HEK293 (cell line): Measurements from ENCODE around the gene CARM1.
"Not testable (repeated sequence)": the region's sequence is repeated elsewhere in the genome, so short reads cannot be mapped to it uniquely, and the experiment has no call there.

Source experiments
- CTCF ChIA-PET: fragments of 350-600 bp; formaldehyde crosslinking; extraction: SDS; loops from one replicate; lab custom pipeline; 2021; ENCODE audit warnings: antibody characterized with exemption; lab: Yijun Ruan, JAX
- POLR2A ChIA-PET: fragments of 300-600 bp; formaldehyde crosslinking; extraction: SDS; loops from one replicate; lab custom pipeline; 2020; ENCODE audit warnings: antibody characterized with exemption, inconsistent platforms; lab: Yijun Ruan, JAX
- H3K27ac ChIP-seq: fragments of 200-500 bp; sonication (Bioruptor generic); 2 replicates; pipeline ENCODE4 v1.5.1; 2014; ENCODE audit warnings: low read depth, low read length, control low read depth, inconsistent platforms; ENCODE audit errors: extremely low read depth
- H3K36me3 ChIP-seq, 2 experiments: fragments of 200-500 bp in 1 of 2; sonication (Bioruptor generic) in 1 of 2; 1 replicate in 1 of 2; 2 replicates in 1 of 2; pipeline ENCODE4 v1.5.1; 2014 to 2017; ENCODE audit warnings: inconsistent platforms in 2 of 2, low read length in 2 of 2; ENCODE audit not compliant: control insufficient read depth in 2 of 2, insufficient read depth in 1 of 2
- H3K4me1 ChIP-seq: fragments of 200-500 bp; sonication (Bioruptor generic); 2 replicates; pipeline ENCODE4 v1.5.1; 2014; ENCODE audit warnings: mild to moderate bottlenecking, low read length, inconsistent platforms; ENCODE audit not compliant: control insufficient read depth, insufficient read depth
- H3K4me3 ChIP-seq: 2 replicates; pipeline ENCODE4 v1.5.1; 2011; ENCODE audit warnings: low read depth, mild to moderate bottlenecking, control low read depth, low read length, moderate library complexity
- H3K9me3 ChIP-seq: fragments of 200-500 bp; sonication (Bioruptor generic); 2 replicates; pipeline ENCODE4 v1.5.1; 2014; ENCODE audit warnings: low read depth, low read length, inconsistent platforms; ENCODE audit not compliant: control insufficient read depth, insufficient read depth
- IKZF3 ChIP-seq: fragments of 450-650 bp; IDR thresholded peaks from 2 replicates; pipeline ENCODE4 v1.5.0; 2018; ENCODE audit warnings: missing biosample characterization, mild to moderate bottlenecking, missing genetic modification characterization, moderate library complexity
- PATZ1 ChIP-seq: fragments of 450-650 bp; formaldehyde crosslinking; IDR thresholded peaks from 2 replicates; pipeline ENCODE4 v1.5.1; 2016; ENCODE audit warnings: missing biosample characterization, missing genetic modification characterization
- PRDM1 ChIP-seq: fragments of 450-650 bp; formaldehyde crosslinking; IDR thresholded peaks from 2 replicates; pipeline ENCODE4; 2016; ENCODE audit warnings: missing biosample characterization, missing genetic modification characterization
- ZBTB49 ChIP-seq: fragments of 450-650 bp; formaldehyde crosslinking; IDR thresholded peaks from 2 replicates; pipeline ENCODE4 v1.5.1; 2016; ENCODE audit warnings: missing biosample characterization, missing genetic modification characterization, low read depth
- ZNF121 ChIP-seq: fragments of 450-650 bp; formaldehyde crosslinking; IDR thresholded peaks from 2 replicates; pipeline ENCODE4 v1.5.1; 2016; ENCODE audit warnings: missing biosample characterization, missing genetic modification characterization
- ZNF132 ChIP-seq: fragments of 450-650 bp; formaldehyde crosslinking; IDR thresholded peaks from 2 replicates; pipeline ENCODE4 v1.5.1; 2017; ENCODE audit warnings: missing biosample characterization, missing genetic modification characterization, borderline replicate concordance
- ZNF133 ChIP-seq: fragments of 450-650 bp; formaldehyde crosslinking; IDR thresholded peaks from 2 replicates; pipeline ENCODE4 v1.5.1; 2016; ENCODE audit warnings: missing biosample characterization, missing genetic modification characterization
- ZNF157 ChIP-seq: fragments of 450-650 bp; formaldehyde crosslinking; IDR thresholded peaks from 2 replicates; pipeline ENCODE4 v1.5.1; 2016; ENCODE audit warnings: missing biosample characterization, missing genetic modification characterization
- ZNF169 ChIP-seq: fragments of 450-650 bp; formaldehyde crosslinking; IDR thresholded peaks from 2 replicates; pipeline ENCODE4 v1.5.1; 2016; ENCODE audit warnings: missing biosample characterization, missing genetic modification characterization
- ZNF202 ChIP-seq: fragments of 450-650 bp; formaldehyde crosslinking; IDR thresholded peaks from 2 replicates; pipeline ENCODE4 v1.5.1; 2016; ENCODE audit warnings: missing biosample characterization, missing genetic modification characterization, borderline replicate concordance
- ZNF37A ChIP-seq: fragments of 450-650 bp; IDR thresholded peaks from 2 replicates; pipeline ENCODE4 v1.5.1; 2018; ENCODE audit warnings: missing biosample characterization, missing genetic modification characterization
- ZNF473 ChIP-seq: fragments of 450-650 bp; formaldehyde crosslinking; IDR thresholded peaks from 2 replicates; pipeline ENCODE4 v1.5.1; 2017; ENCODE audit warnings: missing biosample characterization, missing genetic modification characterization
- ZNF585B ChIP-seq: fragments of 450-650 bp; formaldehyde crosslinking; IDR thresholded peaks from 2 replicates; pipeline ENCODE4 v1.5.1; 2016; ENCODE audit warnings: missing biosample characterization, missing genetic modification characterization
- ZNF610 ChIP-seq: fragments of 450-650 bp; formaldehyde crosslinking; IDR thresholded peaks from 2 replicates; pipeline ENCODE4 v1.5.1; 2016; ENCODE audit warnings: missing biosample characterization, missing genetic modification characterization, borderline replicate concordance
- ZNF624 ChIP-seq: fragments of 450-650 bp; formaldehyde crosslinking; IDR thresholded peaks from 2 replicates; pipeline ENCODE4 v1.5.1; 2017; ENCODE audit warnings: missing biosample characterization, missing genetic modification characterization
- ZNF792 ChIP-seq: fragments of 450-650 bp; formaldehyde crosslinking; IDR thresholded peaks from 2 replicates; pipeline ENCODE4 v1.5.1; 2016; ENCODE audit warnings: missing biosample characterization, missing genetic modification characterization
- ZXDB ChIP-seq: fragments of 450-650 bp; formaldehyde crosslinking; IDR thresholded peaks from 2 replicates; pipeline ENCODE4 v1.5.1; 2016; ENCODE audit warnings: missing biosample characterization, missing genetic modification characterization
- TF ChIP-seq, protein P1 (sequence below): fragments of 450-650 bp; formaldehyde crosslinking; IDR thresholded peaks from 2 replicates; pipeline ENCODE4 v1.5.1; 2016; ENCODE audit warnings: missing biosample characterization, missing genetic modification characterization
- TF ChIP-seq, protein P2 (sequence below): fragments of 450-650 bp; IDR thresholded peaks from 2 replicates; pipeline ENCODE4 v1.5.1; 2018; ENCODE audit warnings: missing biosample characterization, mild to moderate bottlenecking, missing genetic modification characterization
- TF ChIP-seq, protein P3 (sequence below): sonication (generic); formaldehyde crosslinking; IDR thresholded peaks from 2 replicates; pipeline ENCODE4 v1.8.1; 2022; ENCODE audit warnings: mild to moderate bottlenecking, moderate library complexity, missing genetic modification reagents

Gene CARM1

DNA sequence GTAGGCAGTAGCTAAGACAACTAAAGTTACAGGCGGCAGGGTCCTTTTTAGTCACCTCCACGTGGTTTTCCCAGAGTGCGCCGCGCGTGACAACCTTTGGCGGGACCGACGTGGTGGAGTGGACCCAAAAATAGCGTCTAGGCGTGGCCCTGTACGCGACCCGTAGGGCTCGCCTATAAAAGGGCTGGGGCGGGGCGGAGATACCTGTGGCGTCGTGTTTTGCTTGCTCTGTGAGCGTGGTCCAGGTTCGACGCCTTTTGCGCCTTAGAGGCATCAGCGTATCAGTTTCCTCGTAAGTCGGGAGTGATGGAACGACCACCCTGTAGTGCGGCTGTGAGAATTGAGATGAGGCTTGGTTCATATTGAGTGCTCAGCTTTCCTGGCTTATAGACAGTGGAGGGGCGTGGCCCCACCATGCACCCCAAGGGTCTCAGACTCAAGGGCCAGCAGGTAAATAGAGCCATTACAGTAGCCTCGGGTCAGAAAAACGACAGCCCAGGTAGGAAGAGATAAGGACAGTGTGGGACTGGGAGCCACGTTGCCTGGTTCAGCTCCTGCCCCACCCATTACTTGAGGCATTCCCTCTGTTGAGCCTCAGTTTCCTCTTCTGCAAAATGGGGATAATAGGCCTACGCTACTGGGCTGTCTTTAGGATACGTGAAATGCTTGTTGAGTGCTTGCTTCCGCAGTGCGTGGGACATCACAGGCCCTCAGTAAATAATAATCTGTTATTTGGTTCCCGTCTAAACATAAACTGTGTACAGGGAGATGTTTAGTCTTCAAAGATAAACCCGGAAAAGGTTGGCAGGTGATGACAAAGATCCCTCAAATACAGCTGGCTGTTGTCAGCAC, 34.6 kb upstream of the CARM1 start (continued):
- TF ChIP-seq ZXDB (tag by site-specific recombination): peak; percentile 76
- TF ChIP-seq ZNF133: no peak
- TF ChIP-seq, protein P1, sequence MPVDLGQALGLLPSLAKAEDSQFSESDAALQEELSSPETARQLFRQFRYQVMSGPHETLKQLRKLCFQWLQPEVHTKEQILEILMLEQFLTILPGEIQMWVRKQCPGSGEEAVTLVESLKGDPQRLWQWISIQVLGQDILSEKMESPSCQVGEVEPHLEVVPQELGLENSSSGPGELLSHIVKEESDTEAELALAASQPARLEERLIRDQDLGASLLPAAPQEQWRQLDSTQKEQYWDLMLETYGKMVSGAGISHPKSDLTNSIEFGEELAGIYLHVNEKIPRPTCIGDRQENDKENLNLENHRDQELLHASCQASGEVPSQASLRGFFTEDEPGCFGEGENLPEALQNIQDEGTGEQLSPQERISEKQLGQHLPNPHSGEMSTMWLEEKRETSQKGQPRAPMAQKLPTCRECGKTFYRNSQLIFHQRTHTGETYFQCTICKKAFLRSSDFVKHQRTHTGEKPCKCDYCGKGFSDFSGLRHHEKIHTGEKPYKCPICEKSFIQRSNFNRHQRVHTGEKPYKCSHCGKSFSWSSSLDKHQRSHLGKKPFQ: peak; percentile 53

- H3K27ac ChIP-seq, H3K9me3 ChIP-seq, H3K4me3 ChIP-seq, H3K4me1 ChIP-seq: not testable (repeated sequence)
- POLR2A ChIA-PET: interaction anchor here (2.5 kb wide), 1 partner anchor 26 kb away, joined by 31 read pairs; no protein-coding TSS in a partner anchor
- 0 out of 2 replicates have a peak, but pooled peaks have one; percentile 37 for TF ChIP-seq ZNF121 (tag by site-specific recombination)
- CTCF ChIA-PET: interaction anchor here (0.9 to 6.9 kb wide), 3 partner anchors 21 to 35 kb away, joined by 3 to 80 read pairs (median 4); no protein-coding TSS in a partner anchor
- H3K36me3 ChIP-seq: peaks cover 0 to 22% of the 10 kb centered on the region in 2 experiments; a peak in 2 of 3 replicates
Observed at GRCh38 chr19:10837649-10838048, 33.7 kb upstream of the CARM1 start.

DNA sequence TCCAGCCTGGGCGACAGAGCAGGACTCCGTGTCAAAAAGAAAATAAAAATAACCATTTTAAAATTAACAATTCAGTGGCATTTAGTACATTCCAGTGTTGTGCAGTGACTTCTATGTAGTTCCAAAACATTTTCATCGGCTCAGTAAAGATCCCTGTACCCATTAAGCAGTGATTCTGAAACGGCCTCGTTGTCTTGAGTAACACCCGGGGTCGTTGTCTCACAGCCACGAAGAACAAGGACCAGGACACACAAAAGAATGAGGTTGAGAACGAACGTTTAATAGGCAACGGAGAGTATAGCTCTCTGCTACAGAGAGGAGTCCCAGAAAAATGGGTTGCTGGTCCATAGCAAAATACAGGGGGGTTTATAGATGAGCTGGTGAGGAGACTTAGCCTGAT, 33.0 kb upstream of the CARM1 start:
- H3K4me3 ChIP-seq: no peak overlapping the region
- no peak overlapping the region for H3K27ac ChIP-seq
- H3K4me1 ChIP-seq: no peaks in the 10 kb centered on the region
- ChIA-PET POLR2A (interaction anchor here (0.6 kb wide), 1 partner anchor 26 kb away, joined by 3 read pairs; no protein-coding TSS in a partner anchor), CTCF (interaction anchor here (0.6 to 6.9 kb wide), 4 partner anchors 16 to 1311 kb away, joined by 3 to 80 read pairs (median 10); no protein-coding TSS in a partner anchor)
- H3K36me3 ChIP-seq: peaks cover 0 to 14% of the 10 kb centered on the region in 2 experiments; a peak in 2 of 3 replicates
- H3K9me3 ChIP-seq: no peaks in the 10 kb centered on the region
- TF ChIP-seq, protein P2, sequence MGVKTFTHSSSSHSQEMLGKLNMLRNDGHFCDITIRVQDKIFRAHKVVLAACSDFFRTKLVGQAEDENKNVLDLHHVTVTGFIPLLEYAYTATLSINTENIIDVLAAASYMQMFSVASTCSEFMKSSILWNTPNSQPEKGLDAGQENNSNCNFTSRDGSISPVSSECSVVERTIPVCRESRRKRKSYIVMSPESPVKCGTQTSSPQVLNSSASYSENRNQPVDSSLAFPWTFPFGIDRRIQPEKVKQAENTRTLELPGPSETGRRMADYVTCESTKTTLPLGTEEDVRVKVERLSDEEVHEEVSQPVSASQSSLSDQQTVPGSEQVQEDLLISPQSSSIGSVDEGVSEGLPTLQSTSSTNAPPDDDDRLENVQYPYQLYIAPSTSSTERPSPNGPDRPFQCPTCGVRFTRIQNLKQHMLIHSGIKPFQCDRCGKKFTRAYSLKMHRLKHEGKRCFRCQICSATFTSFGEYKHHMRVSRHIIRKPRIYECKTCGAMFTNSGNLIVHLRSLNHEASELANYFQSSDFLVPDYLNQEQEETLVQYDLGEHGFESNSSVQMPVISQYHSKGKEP (tag by site-specific recombination): no peak
- TF ChIP-seq ZNF585B (tag by site-specific recombination) (no peak), ZNF169 (tag by site-specific recombination) (no peak), ZNF202 (tag by site-specific recombination) (no peak), ZNF37A (tag by site-specific recombination) (no peak), PATZ1 (tag by site-specific recombination) (no peak), ZNF610 (tag by site-specific recombination) (no peak), ZBTB49 (tag by site-specific recombination) (no peak), ZNF473 (no peak), ZNF157 (no peak), PRDM1 (tag by site-specific recombination) (no peak), ZNF792 (no peak), ZNF624 (no peak), IKZF3 (no peak), ZNF132 (no peak)
- TF ChIP-seq, protein P3, sequence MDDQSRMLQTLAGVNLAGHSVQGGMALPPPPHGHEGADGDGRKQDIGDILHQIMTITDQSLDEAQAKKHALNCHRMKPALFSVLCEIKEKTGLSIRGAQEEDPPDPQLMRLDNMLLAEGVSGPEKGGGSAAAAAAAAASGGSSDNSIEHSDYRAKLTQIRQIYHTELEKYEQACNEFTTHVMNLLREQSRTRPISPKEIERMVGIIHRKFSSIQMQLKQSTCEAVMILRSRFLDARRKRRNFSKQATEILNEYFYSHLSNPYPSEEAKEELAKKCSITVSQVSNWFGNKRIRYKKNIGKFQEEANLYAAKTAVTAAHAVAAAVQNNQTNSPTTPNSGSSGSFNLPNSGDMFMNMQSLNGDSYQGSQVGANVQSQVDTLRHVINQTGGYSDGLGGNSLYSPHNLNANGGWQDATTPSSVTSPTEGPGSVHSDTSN (CRISPR knock-in tag): no peak
